Measurements from ENCODE around the gene SDR42E2. TPM values are rescaled to one million over a fixed set of nuclear protein-coding genes. Genes with fewer than 3 reads are reported as not detected.

The SDR42E2 gene
- total and polyA plus RNA-seq, 2 of the 8 experiments (the other 6 are each of a cell fraction or from before 2014, with no cell fraction given) = 0.08 TPM; not detected in 1

DNA sequence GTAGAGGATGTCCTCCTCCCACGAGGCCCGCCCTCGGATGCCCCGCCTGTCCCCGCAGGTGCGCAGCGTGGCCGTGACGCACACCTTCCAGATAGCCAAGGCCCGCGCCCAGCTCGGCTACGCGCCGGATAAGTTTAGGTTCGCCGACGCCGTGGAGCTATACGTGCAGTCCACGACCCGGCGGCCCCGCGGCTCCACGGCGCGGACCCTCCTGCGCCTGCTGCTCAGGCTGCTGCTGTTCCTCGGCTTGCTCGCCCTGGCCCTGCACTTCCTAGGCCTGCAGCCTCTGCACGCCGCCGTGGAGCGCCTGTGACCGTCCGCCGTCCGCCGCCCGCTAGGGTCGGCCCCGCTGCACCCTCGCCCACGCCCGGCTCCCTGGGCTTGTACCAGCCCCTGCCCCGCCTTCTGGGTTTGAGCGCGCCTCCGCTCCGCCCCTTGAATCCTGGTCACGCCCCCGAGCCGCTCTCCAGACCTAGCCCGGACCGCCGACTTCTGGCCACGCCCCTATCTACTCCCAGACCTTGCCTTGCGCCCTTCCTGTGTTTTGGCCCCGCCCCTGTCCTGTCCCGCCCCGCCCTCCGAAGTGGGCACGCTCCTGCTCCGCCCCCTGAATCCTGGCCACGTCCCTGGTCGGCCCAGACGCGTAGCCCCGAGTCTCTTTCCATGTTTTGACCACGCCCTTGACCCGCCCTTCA, 27.9 kb downstream of the SDR42E2 start (continued):
- TF ChIP-seq CHD1 (IDR thresholded peaks at IDR 0.05; ENCODE audit: low read depth, low read length) (no peak), FOSL1 (IDR thresholded peaks at IDR 0.05; ENCODE audit: insufficient read depth, low read depth, low read length) (no peak), CTBP2 (IDR thresholded peaks at IDR 0.05; ENCODE audit: borderline replicate concordance, insufficient read depth, insufficient read length, low read length) (no peak), SAP30 (IDR thresholded peaks at IDR 0.05; ENCODE audit: insufficient read depth, insufficient replicate concordance, low read length) (no peak), TAF1 (IDR thresholded peaks at IDR 0.05; ENCODE audit: low read depth, low read length) (no peak), KDM5A (IDR thresholded peaks at IDR 0.05; ENCODE audit: low read length) (no peak), SRF (IDR thresholded peaks at IDR 0.05; ENCODE audit: low read depth, low read length) (no peak), SIN3A (conservative IDR thresholded peaks at IDR 0.05 in 1 of 2, IDR thresholded peaks at IDR 0.05 in 1 of 2; ENCODE audit: low read depth in 1 of 2, low read length in 2 of 2) (peak in 1 of 2 experiments; percentile 40; a peak in 2 of 4 replicates), KDM4A (IDR thresholded peaks at IDR 0.05; ENCODE audit: low read depth, low read length, severe bottlenecking) (peak; percentile 95), SP1 (IDR thresholded peaks at IDR 0.05; ENCODE audit: low read depth, low read length) (peak; percentile 94), RNF2 (IDR thresholded peaks at IDR 0.05; ENCODE audit: borderline replicate concordance, low read depth, low read length, missing control alignments, poor library complexity, severe bottlenecking) (no peak), HDAC2 (IDR thresholded peaks at IDR 0.05; ENCODE audit: borderline replicate concordance in 1 of 2, low read depth in 2 of 2, low read length in 2 of 2) (peak in 1 of 2 experiments; percentile 69; a peak in 1 of 4 replicates), ZNF274 (IDR thresholded peaks at IDR 0.05; ENCODE audit: borderline replicate concordance, extremely low read depth, low read length) (no peak), EP300 (IDR thresholded peaks at IDR 0.05; ENCODE audit: borderline replicate concordance in 1 of 2, low read depth in 2 of 2, low read length in 2 of 2) (peak in 1 of 2 experiments; percentile 55; a peak in 1 of 3 replicates), EGR1 (IDR thresholded peaks at IDR 0.05; ENCODE audit: borderline replicate concordance, low read depth, low read length) (peak; percentile 97), BACH1 (IDR thresholded peaks at IDR 0.05; ENCODE audit: low read length) (peak; percentile 66; the same call in 1 of the 2 replicates), SIRT6 (IDR thresholded peaks at IDR 0.05; ENCODE audit: low read length) (no peak), KDM1A (IDR thresholded peaks at IDR 0.05; ENCODE audit: borderline replicate concordance, low read length) (no peak)
- TF ChIP-seq, protein P1, sequence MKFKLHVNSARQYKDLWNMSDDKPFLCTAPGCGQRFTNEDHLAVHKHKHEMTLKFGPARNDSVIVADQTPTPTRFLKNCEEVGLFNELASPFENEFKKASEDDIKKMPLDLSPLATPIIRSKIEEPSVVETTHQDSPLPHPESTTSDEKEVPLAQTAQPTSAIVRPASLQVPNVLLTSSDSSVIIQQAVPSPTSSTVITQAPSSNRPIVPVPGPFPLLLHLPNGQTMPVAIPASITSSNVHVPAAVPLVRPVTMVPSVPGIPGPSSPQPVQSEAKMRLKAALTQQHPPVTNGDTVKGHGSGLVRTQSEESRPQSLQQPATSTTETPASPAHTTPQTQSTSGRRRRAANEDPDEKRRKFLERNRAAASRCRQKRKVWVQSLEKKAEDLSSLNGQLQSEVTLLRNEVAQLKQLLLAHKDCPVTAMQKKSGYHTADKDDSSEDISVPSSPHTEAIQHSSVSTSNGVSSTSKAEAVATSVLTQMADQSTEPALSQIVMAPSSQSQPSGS (IDR thresholded peaks at IDR 0.05; ENCODE audit: low read length) = no peak
- TF ChIP-seq, protein P2, sequence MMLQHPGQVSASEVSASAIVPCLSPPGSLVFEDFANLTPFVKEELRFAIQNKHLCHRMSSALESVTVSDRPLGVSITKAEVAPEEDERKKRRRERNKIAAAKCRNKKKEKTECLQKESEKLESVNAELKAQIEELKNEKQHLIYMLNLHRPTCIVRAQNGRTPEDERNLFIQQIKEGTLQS (IDR thresholded peaks at IDR 0.05; ENCODE audit: insufficient read depth, low read depth, low read length) = no peak
